ENCODE measurements around the gene PLVAP. TPM values are rescaled to one million over a fixed set of nuclear protein-coding genes. Genes with fewer than 3 reads are reported as not detected.
A peak's percentile ranks its signal among the peaks of the same experiment; 100 is the strongest.

The PLVAP gene
- total and polyA plus RNA-seq, 9 of the 15 experiments (the other 6 are each of a cell fraction or from before 2014, with no cell fraction given), result 0.09 to 0.84 (median 0.51) TPM; not detected in 4

GRCh38 chr19:17334414-17335409, 42.4 kb downstream of the PLVAP start, which contains the start of gene ANO8 (continued):
- TF ChIP-seq ARID2 (IDR thresholded peaks at IDR 0.05), result no peak
- TF ChIP-seq ERF (CRISPR knock-in tag; IDR thresholded peaks at IDR 0.05), result peak; percentile 93; the same call in 1 of the 2 replicates
- TF ChIP-seq RBFOX2 (IDR thresholded peaks at IDR 0.05; ENCODE audit: low read depth, low read length), result peak; percentile 75
- TF ChIP-seq NBN (IDR thresholded peaks at IDR 0.05; ENCODE audit: low read depth), result peak; percentile 98
- no peak for TF ChIP-seq ZNF518B (CRISPR knock-in tag; IDR thresholded peaks at IDR 0.05)
- TF ChIP-seq XRCC5 (IDR thresholded peaks at IDR 0.05; ENCODE audit: low read depth, low read length), result peak; percentile 99
- peak; percentile 69 for TF ChIP-seq BHLHE40 (IDR thresholded peaks at IDR 0.05; ENCODE audit: low read length)
- no peak for TF ChIP-seq SMARCA4 (IDR thresholded peaks at IDR 0.05)
- TF ChIP-seq IFI16 (CRISPR knock-in tag; IDR thresholded peaks at IDR 0.05), result no peak
- no peak for TF ChIP-seq IRF1 (CRISPR knock-in tag; IDR thresholded peaks at IDR 0.05; ENCODE audit: borderline replicate concordance)
- no peak for TF ChIP-seq ZNF133 (CRISPR knock-in tag; IDR thresholded peaks at IDR 0.05)
- peak; percentile 89 to 91 for TF ChIP-seq FOXK2 (conservative IDR thresholded peaks at IDR 0.05 in 1 of 2, IDR thresholded peaks at IDR 0.05 in 1 of 2; ENCODE audit: low read depth in 2 of 2)
- peak in 2 of 3 experiments; percentile 77 to 79 for TF ChIP-seq YY1 (IDR thresholded peaks at IDR 0.05; ENCODE audit: borderline replicate concordance in 1 of 3, control insufficient read depth in 1 of 3, extremely low read depth in 1 of 3, insufficient read depth in 3 of 3, insufficient read length in 1 of 3, insufficient replicate concordance in 2 of 3, low read depth in 1 of 3, low read length in 2 of 3)
- TF ChIP-seq CCNT2 (IDR thresholded peaks at IDR 0.05; ENCODE audit: borderline replicate concordance, extremely low read depth, insufficient read length, low read depth, low read length), result peak; percentile 95
- no peak for TF ChIP-seq BMI1 (IDR thresholded peaks at IDR 0.05; ENCODE audit: low read length)
- peak; percentile 77; the same call in 1 of the 2 replicates for TF ChIP-seq HLTF (IDR thresholded peaks at IDR 0.05)
- 0 out of 2 replicates have a peak, but pooled peaks have one; percentile 18 for TF ChIP-seq ZNF121 (CRISPR knock-in tag; conservative IDR thresholded peaks at IDR 0.05)
- 0 out of 2 replicates have a peak, but pooled peaks have one; percentile 34 for TF ChIP-seq LEF1 (IDR thresholded peaks at IDR 0.05)
- no peak for TF ChIP-seq MLX (CRISPR knock-in tag; conservative IDR thresholded peaks at IDR 0.05)
- TF ChIP-seq TCF7 (IDR thresholded peaks at IDR 0.05; ENCODE audit: borderline replicate concordance), result peak; percentile 76; the same call in 1 of the 2 replicates
- TF ChIP-seq NR2C2 (CRISPR knock-in tag; IDR thresholded peaks at IDR 0.05), result peak; percentile 53; the same call in 1 of the 2 replicates
- peak; percentile 83 for TF ChIP-seq NR2C2 (tag; IDR thresholded peaks at IDR 0.05)

Data from K562 (cell line).